ENCODE data around the gene WNT11. TPM values are rescaled to one million over a fixed set of nuclear protein-coding genes. Genes with fewer than 3 reads are reported as not detected.

WNT11 gene
- polyA plus RNA-seq, 5 donors, result 42.2 to 87.0 (median 64.5) TPM

DNA sequence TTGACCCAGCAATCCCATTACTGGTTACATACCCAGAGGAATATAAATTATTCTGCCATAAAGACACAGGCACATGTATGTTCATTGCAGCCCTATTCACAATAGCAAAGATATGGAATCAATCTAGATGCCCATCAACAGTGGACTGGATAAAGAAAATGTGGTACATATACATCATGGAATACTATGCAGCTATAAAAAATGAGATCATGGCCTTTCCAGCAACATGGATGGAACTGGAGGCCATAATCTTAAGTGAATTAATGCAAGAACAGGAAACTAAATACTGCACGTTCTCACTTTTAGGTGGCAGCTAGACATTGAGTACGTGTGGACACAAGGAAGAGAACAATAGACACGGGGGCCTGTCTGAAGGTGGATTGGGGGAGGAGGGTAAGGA is 15.1 kb upstream of the WNT11 start:
- no peak for DNase-seq

DNA sequence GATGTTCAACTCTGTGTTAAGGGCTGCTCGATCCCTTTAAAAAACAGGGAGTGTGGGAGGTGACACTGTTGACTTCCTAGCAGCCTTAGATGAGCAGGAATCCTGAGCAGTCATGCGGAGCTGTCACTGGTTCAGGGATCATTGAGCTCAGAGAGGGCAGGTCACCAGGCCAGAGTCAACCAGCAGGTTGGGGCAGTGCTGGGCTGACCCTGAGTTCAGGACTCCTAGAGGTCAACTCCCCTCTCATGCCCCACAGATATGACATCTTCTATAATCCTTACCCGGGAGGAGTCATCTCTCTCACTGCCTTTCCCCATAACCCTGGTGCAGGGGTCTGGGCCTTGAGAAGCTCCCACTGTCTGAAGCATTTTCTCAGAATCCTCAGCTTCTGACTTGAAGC is 12.9 kb upstream of the WNT11 start:
- DNase-seq, result no peak

GRCh38 chr11:76218449-76219178 is 12.3 kb upstream of the WNT11 start:
- DNase-seq, result no peak

GRCh38 chr11:76217653-76218160 is 11.4 kb upstream of the WNT11 start:
- DNase-seq, result no peak

GRCh38 chr11:76216536-76217325 is 10.4 kb upstream of the WNT11 start:
- no peak for DNase-seq

GRCh38 chr11:76215941-76216340 is 9.6 kb upstream of the WNT11 start:
- no peak for DNase-seq

DNA sequence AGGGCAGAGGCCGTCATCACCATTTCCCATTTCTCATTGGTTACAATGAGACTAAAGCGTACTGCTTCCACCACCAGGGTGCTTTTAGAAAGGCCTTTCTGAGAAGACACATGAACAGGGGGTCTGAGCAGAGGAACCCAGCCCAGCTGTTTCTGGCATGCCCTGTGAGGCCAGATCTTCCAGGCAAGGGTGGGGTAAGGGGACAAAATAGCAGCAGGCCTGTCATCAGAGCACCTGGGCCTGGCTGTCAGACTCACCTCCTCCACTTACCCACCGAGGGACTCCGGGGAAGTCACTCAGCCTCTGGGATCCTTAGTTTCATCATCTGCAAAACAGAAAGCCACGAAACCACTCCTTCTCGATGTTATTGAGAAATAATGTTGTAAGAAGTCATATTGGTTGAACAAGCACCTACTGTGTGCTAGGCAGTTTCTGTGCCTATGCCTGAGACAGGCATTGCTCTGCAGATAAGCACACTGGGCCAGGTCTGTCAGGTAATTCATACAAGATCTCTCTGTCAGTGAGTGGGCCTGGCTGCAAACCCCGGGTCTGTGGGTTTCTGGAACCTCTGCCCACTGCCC is 8.8 kb upstream of the WNT11 start:
- DNase-seq, result no peak

GRCh38 chr11:76214186-76214585 is 7.9 kb upstream of the WNT11 start:
- DNase-seq, result no peak

DNA sequence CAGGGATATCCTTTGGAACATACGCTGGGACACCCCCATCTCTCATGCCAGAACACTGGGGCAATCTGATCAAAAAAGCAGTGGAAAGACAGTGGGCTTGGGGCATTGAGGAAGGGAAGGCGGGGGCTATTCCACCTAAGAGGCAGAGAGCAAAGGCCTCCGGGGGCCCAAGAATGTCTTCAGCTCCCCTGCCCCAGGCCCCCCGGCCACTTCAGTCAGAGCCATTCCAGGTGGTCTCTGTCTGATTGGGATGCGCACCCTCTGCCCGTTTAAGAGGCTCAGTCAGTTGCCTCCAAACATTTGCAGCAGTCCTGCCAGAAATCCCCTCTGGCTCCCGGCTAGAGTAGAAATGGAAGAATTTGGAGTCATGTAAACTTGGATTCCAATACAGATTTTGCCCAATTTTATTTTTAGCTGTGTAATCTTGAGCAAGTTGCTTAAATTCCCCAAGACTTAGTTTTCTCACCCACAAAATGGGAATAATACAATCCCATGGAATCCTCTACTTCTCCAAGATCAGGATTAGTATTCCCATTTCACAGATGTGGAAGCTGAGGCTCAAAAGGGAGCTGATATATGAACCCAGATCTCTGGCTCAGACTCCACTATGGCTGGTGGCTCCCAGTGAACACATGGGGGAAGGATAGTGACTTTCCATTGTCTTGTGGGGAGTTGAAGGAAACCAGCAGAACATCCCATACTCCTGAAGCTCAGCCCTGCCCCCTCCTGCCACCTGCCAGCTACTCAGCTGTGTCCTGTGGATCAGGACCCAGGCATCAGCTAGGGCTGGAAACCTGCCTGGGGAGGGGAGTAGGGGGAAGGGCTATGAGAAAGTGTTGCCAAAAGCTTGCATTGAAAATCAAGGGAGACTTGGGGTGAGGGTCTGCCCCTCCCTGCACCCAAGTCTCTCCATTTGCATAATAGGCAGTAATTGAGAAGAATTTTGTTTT is 6.1 kb upstream of the WNT11 start:
- no peak for DNase-seq

DNA sequence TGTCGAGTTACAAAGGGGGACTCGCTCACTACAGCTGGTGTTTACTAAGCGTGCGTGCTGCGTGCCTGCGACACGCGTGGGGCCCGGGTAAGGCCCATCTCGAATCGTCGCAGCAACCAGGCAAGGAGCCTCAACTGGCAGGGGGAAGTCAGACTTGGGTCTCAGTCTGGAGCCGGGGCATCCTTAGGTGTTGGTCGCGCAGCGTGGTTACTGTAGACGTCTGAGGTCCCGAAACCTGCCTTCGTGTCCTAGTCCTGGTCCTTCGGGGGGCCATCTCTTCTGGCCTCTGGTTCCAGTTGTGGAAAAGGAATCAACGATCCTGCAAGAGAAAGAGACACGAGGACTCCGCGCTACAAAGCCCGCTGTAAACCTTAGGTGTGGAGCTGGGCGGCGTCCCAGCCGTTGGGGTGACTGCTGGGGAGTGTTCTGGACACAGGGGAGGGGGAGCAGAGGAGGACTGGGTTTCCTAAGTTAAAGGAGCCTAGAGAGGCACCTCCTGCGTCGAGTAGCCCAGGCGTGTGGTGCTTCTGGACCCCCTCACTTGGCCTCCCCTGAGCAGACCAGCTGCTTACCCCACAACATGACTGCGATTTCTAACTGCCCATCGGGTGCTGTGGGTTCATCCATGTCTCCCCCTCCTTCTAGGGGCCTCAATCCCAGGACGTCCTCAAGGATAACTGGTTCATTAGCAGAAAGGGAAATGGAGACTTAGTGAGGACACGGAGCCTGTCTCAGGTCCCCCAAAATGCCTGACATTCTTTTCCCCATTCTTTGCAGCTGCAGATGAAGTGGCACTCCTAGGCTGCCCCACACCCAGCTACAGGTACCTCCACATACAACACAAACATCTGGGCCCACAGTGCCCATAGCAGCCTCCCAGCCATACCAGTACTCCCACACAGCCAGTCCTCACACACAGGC is 4.9 kb upstream of the WNT11 start:
- no peak for DNase-seq

- DNase-seq, result peak; percentile 85 to 87
Measured at GRCh38 chr11:76209973-76210930, 4.0 kb upstream of the WNT11 start.

DNA sequence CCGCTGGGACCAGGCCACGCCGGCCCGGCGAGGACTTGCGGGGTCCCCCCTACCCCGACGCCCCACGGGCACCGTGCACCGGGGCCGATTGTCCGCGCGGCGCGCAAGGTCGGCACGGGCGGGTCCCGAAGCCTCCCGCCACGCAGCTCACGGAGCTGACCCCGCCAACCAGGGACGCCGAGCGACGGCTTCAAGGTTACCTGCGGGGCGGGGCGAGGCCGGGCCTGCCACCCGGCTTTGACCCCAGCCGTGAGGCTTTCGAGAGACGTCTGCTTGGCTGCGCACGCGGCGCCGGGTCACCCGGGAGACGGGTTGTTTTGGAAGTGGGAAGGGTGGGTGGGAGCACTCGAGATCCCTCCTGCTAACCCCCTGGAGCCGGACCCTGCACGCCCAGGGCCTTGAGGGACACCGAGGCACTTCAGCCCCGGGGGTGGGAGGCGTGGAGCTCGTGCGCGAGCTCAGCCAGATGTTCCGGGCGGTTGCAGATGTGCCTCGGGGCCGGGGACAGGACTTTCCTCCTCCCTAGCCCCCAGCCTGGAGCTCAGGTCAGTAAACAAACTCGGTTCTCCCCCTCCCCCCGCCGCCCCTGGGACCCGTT is 3.2 kb upstream of the WNT11 start:
- DNase-seq, result peak in 1 of 2 donors; percentile 35

GRCh38 chr11:76208438-76209374 is 2.4 kb upstream of the WNT11 start:
- DNase-seq, result peak; percentile 74 to 76

DNA sequence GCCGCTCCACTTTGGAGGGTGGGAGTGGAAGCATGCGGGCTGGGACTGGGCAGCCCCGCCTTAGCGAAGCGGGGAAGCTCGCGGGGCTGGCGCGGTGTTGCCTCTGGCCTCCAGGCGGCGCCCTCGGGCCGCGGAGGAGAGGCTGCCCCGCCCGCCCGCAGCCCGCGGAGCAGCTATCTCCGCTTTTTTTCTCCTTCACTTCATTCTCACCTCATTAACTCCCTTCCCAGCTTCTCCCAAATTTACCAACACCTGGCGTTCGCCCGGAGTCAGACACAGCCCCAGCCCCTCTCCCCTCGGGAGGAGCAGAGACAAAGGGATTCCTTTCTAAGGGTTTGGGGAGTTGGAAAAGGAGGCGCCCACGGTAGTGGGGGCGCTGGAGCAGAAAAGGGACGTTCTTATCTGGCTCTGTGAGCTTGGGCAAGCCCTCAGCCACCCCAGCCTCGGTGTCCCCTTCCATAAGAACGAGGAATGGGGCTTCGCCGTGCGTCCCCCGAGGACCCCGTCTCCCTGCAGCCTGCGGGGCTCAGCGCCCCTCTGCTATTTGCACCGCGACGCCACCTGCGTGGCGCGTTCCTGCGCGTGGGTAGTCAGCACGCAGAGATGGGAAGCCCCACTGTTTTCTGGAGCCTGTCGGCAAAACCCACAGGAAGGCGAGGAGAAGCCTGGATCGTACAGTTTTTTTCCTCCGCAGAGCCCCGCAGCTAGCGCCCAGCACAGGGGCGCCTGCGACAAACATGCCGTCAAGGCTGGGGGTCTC is 1.5 kb upstream of the WNT11 start:
- DNase-seq, result peak; percentile 86 to 87

- DNase-seq, result no peak
Measured at GRCh38 chr11:76206077-76206326, 300 bp downstream of the WNT11 start.

GRCh38 chr11:76205252-76206076 is 838 bp downstream of the WNT11 start:
- DNase-seq, result no peak

All from right lung (tissue), 5 donors.